IPS-NIHi7 (cell line): ENCODE data around the gene FRRS1L.

Experiments used
- DNase-seq: peaks from one replicate; pipeline ENCODE4 v3.0.0; 2012; ENCODE audit warnings: mixed read lengths; ENCODE audit errors: extremely low spot score

Gene FRRS1L

DNA sequence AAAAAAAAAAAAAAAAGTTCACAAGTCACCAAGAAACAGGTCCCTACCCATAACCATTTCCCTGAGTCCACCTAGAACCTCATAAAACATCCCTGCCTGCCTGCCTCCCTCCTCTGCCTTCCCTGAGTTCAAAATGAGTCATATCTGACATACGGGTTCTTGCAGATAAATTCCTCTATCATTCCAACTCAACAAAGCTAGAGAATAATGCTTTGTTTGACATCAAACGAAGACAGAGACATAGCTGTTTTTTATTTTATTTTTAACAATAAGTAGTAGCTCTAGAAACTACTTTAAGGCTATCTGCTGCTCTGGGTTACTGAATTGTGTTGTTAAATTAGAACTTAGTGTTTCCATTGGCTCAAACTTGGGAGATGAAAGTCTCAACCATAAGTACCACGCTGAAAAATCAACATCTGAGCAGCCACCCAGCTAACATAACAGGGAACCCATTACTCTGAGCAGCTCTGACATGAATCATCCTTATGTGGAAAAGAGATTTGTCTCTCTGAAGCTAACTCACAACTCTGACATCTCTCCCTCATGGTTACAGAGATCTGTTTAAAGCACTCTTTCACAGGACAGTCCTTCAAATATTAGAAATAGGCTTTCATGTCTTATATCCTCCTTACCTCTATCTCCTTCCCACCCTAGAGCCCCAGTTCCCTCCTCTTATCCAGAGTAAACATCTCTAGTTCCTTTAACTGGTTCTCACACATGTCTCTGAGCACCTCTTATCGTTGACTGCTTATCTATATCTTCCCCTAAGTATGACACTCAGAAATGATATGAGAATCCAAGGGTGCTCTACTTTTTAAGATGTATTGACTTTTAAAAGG, 59.4 kb downstream of the FRRS1L start:
- DNase-seq = no peak

DNA sequence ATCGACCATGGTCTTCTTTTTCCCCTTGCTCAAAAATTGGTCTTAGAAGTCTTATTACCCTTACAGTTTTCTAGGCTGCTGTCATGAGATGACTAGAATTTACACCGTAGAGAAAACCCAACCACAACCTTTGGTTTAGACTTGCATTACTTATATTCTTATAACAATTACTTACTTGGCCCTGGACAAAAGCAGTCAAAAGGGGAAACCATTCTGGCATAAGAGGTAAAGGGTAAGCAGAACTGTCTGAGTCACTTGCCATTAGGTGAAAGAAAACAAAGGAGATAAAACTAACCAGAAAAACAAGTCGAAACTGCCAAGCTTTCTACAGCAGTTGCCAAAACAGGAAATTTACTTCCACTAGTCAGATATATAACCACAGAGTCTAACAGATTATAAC, 65.2 kb downstream of the FRRS1L start:
- DNase-seq = no peak

DNA sequence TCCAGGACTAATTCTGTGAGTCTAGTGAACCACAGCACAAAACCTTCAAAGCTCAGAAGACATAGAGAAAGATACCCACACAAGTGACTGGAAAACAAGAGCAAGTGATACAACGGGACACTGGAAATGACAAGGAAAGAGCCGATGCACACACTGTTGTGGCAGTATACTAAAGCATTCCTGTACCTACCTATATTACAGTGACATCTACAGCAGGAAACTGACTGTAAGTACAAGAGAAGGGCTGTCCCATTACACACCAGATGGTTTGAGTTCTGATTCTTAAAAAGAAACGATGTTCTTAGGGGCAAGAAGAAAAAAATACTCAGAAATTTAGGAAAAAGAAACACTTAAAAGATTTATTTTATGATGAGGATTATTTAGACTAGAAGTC, 65.8 kb downstream of the FRRS1L start:
- no peak for DNase-seq

- DNase-seq = no peak
Measured at GRCh38 chr9:109100543-109101201, 66.4 kb downstream of the FRRS1L start.

- DNase-seq = no peak
Measured at GRCh38 chr9:109098960-109099308, 68.1 kb downstream of the FRRS1L start.

DNA sequence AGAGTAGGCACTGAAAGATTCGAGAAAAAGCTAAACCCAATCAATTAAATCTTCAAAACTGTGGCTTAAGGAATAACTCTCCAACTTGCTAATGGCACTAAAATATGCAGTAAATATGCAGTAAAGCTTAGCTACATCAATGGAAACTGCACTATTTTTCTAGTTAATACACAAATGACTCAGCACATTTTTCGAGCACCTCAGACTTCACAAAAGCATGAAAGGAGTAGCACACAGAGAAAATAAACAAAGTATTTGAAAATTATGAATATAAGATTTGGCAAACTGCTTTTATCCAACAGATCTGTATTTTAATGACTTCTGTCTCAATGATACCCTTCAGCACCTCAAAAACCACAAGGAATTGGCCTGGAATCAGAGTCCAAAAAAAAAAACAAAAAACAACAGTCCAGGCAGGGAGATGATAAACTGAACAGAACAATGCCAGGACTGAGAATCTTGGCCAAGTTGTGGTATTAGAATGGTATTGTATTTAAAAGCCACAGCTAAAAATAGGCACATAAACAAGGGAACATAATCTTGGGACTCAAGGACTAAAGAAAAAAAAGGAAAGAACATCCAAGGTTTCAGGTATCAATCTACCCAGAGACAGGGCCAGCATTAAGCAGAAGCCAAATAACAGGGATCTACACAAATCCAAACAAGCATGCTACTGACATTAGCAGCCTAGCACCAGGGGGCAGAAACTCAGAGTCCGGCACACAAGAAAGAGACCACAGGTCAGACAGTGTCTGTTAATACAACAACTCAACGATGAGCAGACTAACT, 68.7 kb downstream of the FRRS1L start:
- no peak for DNase-seq

GRCh38 chr9:109097146-109097545, 69.9 kb downstream of the FRRS1L start:
- DNase-seq = no peak

DNA sequence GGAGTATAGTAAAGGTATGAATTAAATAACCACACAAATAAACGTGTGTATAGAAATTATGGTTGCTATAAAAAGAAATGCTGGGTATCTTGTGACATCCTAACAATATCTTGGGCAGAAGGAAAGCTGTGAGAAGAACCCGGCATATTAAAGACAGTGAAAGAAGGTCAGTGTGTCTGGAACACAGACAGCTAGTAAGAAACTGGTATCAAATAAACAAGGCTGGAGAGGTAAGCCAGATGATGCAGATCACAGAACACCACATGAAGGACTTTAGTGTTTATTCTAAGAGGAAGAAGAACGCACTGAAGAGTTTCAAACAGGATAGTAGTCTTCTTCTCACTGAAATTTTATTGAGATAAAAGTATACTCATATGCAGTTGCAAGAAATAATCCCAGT, 71.7 kb downstream of the FRRS1L start:
- DNase-seq = no peak

DNA sequence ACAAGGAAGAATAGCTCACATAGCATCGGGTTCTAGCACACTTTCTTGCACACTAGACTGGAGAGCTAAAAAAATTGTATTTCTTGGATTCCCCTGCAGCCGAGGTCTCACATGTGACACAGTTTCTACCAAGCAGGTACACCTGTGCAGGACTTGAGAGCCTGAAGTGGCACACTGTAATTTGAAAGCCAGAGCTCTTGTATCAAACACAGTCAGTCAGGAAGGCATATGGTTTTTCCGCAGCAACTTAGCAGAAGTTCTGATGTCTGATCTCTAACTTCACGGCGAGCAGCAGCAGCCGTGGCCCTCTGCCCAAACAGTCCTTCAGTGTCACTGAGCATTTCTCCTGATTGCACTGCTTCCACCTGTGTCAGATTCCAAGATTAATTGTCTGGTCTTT, 72.8 kb downstream of the FRRS1L start:
- no peak for DNase-seq

- no peak for DNase-seq
Measured at GRCh38 chr9:109092587-109092986, 74.5 kb downstream of the FRRS1L start.

DNA sequence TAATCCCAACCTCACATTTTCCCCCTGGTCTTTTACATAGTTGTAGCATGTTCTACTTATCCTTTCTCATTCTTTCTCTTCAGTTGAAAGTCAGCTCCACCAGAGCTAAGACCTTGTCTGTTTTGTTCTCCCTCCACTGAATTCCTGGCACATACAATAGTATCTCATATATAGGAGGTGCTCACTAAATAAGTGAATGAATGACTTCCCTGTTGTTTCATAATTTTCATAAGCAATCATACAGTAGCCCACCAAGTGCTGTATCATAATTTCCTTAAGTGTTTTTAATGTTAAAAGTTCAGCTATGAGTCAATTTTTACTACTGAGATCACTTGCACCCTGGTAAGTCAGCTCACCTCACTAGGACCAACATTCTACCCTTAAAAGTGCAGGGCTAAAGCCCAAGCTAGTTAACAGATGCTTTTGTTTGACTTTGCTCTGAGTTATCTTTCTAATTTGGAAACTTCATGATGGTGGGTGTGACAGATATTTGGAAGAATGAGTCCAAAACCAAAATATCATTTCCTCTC, 74.9 kb downstream of the FRRS1L start:
- DNase-seq = no peak

DNA sequence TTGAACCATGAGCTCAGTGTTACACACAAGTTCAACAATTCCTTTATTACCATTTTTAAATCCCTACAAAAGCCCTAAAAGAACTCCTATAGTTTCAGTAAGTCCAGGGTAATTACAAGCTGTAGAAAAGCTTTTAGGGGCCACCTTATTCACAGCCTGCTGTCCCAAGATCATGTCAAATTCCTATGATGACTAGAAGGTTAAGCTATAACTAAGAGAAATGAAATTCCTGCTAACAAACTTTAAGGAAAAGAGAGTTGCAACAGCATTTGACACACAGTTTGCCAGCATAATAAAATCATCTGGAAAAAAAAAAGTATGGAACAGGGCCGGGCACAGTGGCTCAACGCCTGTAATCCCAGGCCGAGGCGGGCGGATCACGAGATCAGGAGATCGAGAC, 78.8 kb downstream of the FRRS1L start:
- DNase-seq = no peak

DNA sequence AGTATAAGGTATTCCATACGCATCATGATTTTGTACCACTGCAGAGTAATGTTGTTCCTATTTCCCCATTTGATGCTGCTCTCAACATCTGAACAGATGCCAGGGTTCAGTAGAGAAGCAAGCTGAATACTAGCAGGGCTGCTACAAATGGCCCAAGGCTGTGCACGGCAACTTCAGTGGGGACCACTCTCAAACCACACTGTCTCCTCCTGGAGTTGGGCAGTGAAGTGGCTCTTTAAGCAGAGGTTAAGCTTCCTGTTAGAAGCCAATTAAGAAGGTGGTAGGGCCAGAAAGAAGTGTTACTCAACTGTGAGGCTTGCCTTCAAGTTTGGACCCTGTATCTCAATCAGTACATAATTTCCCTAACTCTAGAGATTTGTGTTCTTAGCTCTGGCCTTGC, 79.3 kb downstream of the FRRS1L start:
- no peak for DNase-seq

GRCh38 chr9:109086221-109086620, 80.8 kb downstream of the FRRS1L start:
- DNase-seq = no peak

DNA sequence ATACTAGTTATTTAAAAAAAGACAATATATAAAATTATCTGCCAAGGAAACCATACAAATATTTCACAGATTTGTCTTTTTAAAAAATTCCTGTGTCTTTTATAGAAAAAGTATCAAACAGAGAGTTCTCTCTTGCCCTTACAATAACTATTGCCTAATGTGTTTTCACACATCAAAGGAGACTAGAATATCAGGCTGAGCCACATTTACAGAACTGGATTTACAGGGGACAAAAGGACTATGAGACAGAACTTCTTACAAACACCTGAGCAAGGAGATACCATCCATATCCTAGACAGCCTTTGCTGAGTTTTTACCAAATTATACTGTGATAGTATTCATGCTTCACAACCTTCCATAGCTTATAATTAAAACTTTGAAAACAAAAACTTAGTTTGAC, 81.5 kb downstream of the FRRS1L start:
- DNase-seq = no peak

- no peak for DNase-seq
Measured at GRCh38 chr9:109083813-109084405, 83.1 kb downstream of the FRRS1L start.

DNA sequence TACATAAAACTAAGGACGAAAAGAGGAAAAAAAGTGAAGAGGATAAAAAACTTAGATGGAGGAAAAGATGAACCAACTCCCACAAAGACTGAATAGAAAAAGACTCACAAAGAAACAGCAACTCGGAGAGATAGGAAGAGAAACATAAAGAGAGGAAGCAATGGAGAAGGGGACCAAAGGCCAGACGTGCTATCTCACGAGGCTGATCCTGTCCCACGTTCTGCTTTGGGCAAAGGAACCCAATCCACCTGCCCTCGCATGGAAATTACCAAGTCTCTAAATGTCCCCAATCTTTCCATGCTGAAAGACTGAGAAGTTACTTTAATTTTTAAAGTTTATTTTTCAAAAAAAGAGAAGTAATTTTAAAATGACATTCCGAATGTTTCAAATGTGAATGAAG, 83.9 kb downstream of the FRRS1L start:
- no peak for DNase-seq

GRCh38 chr9:109082091-109082620, 84.9 kb downstream of the FRRS1L start:
- no peak for DNase-seq
